G401.6 (cell line): Measurements from ENCODE around the gene FNTB.

Source experiments
- FAIRE-seq: peaks from 2 replicates; lab custom pipeline; 2012; peaks lifted over from hg19 to GRCh38; lab: Jason Lieb, UNC

FNTB gene

DNA sequence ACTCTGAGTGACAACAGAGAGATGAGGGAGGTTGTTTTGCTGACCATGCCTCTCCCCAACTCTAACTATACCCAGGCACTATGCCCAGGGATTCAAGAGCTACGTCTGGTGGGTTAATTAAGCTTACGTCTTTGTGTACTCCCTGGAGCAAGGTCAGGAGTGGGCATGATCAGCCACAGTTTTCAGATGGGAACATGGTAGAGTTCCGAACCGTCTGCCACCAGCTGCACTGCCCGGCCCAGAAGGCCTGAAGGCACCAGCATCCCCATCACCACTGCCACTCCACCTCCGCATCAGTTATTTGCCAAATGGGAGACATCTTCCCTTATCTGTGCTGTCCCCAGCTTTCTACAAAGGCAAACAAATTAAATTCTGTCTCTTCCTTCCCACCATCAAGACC is 33.0 kb upstream of the FNTB start:
- no peak for FAIRE-seq

GRCh38 chr14:64954491-64955240 is 32.0 kb upstream of the FNTB start:
- FAIRE-seq: no peak

GRCh38 chr14:64955297-64955696 is 31.4 kb upstream of the FNTB start:
- FAIRE-seq: no peak

DNA sequence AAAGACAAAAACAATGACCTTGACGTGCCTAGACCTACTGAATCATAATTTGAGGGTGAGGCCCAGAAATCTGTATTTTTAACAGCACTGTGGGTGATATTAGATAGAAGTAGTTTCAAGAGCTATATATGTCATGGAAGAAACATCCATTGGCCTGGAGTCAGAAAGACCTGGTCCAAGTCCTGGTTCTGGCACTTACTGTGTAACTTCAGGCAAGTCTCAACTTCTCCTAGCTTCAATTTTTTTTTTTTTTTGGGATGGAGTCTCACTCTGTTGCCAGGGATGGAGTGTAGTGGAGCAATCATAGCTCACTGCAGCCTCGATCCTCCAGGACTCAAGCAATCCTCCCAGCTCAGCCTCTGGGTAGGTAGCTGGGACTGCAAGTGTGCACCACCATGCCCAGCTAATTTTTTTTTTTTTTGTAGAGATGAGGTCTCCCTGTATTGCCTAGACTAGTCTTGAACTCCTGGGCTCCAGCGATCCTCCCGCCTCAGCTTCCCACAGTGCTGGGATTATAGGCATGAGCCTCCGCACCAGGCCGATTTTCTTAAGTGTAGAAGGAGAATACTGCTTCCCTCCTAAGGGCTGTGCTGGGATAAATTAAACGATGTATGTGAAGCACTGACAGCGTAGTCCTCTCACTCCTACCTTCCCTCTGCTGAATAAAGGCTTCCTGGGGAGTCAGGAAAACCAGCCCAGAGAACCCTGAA is 29.8 kb upstream of the FNTB start:
- no peak for FAIRE-seq

DNA sequence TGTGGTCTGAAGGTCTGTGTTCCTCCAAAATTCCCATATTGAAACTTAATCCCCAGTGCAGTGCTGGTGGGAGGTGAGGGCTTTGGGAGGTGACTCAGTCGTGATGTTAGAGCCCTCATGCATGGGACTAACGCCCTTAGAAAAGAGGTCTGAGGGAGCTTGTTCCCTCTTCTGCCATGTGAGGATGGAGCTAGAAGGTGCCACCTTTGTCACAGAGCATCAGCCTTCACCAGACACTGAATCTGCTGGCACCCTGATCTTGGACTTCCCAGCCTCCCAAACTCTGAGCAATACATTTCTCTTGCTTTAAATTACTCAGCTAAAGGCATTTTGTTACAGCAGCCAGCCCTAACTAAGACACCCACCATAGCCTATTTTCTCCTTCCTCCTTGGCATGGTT is 28.5 kb upstream of the FNTB start:
- FAIRE-seq: no peak

GRCh38 chr14:64958743-64959142 is 28.0 kb upstream of the FNTB start:
- no peak for FAIRE-seq

- FAIRE-seq: no peak
Measured at GRCh38 chr14:64960762-64961276, 25.9 kb upstream of the FNTB start.

DNA sequence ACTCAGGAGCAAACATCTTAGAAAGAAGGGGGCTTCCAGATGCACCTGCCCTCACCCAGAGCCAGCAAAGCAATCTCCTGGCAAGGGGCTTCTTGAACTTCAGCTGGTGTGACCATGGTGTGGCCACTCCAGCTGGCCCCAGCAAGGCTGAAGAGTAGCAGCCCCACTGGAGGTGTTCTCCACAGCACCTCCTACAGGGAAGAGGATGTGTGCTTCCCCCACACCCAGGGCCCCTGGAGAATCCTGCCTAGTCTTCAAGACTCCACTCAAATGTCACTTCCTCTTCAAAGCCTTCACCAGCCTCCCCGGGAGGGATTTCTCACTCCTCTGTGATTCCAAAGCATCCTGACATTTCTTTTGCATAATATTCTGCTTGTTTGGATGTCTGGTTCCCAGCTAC is 23.1 kb upstream of the FNTB start:
- FAIRE-seq: no peak

DNA sequence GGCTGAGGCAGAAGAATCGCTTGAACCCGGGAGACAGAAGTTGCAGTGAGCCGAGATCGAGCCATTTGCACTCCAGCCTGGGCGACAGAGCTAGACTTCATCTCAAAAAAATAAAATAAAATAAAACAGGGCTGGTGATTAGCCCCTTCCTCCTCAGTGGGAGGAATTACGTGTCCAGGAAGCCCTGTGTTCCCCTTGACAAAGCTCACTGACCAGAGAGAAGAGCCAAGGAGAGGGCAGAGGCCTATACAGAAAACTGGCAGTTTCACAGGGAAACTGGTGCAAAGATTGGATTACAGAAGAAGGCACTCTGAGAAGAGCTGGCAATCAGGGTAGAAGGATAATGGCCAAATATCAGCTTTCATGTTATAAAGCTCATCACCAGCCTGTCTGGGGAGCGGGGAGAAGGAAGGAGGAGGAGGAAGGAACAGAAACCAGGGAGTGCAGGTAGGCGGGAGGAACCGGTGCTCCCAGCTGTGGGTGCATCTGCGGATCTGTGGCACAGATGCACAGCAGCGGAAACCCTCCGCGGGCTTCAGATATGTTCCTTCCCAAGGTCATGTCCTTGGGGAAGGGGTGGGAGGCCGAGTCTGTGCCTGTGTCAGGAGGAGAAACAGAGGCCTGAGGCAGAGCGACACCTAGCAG is 21.2 kb upstream of the FNTB start:
- no peak for FAIRE-seq

DNA sequence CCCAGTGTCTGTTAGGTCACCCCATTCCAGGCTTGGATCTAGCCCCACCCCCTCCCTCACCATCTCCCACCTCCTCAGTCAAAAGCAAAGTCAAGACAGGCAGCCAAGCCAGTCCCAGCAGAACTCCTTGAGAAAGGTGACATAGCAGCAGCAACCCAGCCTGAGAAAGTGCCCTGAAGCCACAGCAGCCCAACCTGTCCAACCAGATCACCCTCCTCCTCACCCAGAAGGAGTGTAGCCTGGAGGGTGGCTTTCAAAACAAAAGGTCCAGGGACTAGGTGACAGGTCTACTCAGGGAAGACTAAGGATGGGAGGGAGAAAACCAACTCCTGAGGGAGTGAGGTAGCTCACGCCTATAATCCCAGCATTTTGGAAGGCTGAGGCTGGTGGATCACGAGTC is 19.7 kb upstream of the FNTB start:
- FAIRE-seq: no peak

DNA sequence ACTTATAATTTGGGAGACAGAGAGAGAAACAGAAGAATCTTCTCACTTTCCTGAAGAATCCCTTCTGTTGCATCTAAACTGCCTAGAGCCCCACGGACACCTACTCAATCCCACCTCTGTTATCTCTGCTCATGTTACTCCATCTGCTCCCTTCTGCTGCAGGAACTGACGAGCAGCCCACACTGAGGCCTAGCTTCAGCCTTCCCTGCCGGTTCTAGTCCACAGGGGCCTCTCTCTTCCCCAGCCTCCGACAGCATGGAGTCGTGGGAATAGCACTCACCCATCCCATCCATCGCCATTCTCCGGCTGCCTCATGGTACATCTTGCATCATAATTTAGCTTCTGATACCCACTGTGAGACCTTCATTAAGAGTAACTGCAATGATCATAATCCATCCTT is 18.5 kb upstream of the FNTB start:
- FAIRE-seq: no peak

DNA sequence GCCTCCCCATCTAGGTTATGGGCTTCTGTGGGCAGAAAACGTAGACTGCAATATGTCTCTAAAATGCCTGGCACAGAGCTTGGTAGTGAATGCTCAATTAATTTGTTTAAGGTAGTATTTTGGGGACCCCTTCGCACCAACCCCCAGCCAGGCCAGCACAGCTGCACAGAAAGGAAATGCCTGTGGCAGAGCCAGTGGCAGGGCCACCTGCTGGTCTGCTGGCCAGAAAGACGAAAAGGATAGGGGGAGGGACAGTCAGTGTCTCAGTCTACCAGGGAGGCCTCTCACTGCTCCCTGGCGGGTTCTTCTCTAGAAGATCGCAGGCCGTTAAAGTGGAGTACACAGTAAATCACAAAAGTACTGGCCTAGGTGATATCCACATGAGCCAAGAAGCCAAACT is 18.0 kb upstream of the FNTB start:
- FAIRE-seq: no peak

- FAIRE-seq: no peak
Measured at GRCh38 chr14:64970041-64970440, 16.7 kb upstream of the FNTB start.

- no peak for FAIRE-seq
Measured at GRCh38 chr14:64970776-64971477, 15.8 kb upstream of the FNTB start.

- FAIRE-seq: no peak
Measured at GRCh38 chr14:64971491-64971942, 15.2 kb upstream of the FNTB start.

GRCh38 chr14:64971943-64972791 is 14.5 kb upstream of the FNTB start, which contains the start of gene RAB15:
RAB15 (minus strand) TSS chr14:64972336; CDS start chr14:64972076, 260 bp downstream.
- FAIRE-seq: no peak

DNA sequence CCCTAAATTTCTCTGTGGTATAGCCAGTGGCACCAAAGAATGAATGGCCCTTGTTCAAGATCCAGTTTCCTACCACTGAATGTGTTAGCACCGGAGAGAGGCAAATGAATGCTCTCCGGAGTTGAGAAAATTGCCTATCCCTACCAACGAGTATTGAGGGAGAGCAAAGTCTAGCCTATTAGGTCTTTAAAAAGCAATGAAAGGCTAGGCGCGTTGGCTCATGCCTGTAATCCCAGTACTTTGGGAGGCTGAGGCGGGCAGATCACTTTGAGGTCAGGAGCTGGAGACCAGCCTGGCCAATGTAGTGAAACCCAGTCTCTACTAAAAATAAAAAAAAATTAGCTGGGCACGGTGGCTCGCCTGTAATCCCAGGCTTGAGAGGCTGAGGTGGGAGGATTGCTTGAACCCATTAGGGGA is 13.7 kb upstream of the FNTB start:
- FAIRE-seq: no peak

- no peak for FAIRE-seq
Measured at GRCh38 chr14:64973826-64974225, 12.9 kb upstream of the FNTB start.

DNA sequence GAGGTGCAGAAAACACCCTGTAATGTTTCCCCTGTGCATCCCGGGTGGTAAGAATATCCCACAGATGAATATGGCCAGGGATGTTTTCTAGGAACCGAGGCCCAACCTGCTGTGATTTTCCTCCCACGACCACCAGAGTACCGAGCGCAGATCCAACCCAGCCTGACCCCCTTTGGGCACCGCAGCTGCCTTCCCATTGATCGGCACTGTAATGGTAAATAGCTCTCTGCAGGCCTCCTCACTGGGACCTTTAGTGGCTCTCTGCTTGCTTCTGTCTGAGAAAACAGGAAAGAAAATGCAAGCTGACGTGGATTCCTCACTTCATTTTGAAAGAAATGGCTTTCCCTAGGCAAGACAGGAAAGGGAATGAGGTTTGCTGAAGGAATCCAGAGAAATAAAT is 12.1 kb upstream of the FNTB start:
- FAIRE-seq: no peak

DNA sequence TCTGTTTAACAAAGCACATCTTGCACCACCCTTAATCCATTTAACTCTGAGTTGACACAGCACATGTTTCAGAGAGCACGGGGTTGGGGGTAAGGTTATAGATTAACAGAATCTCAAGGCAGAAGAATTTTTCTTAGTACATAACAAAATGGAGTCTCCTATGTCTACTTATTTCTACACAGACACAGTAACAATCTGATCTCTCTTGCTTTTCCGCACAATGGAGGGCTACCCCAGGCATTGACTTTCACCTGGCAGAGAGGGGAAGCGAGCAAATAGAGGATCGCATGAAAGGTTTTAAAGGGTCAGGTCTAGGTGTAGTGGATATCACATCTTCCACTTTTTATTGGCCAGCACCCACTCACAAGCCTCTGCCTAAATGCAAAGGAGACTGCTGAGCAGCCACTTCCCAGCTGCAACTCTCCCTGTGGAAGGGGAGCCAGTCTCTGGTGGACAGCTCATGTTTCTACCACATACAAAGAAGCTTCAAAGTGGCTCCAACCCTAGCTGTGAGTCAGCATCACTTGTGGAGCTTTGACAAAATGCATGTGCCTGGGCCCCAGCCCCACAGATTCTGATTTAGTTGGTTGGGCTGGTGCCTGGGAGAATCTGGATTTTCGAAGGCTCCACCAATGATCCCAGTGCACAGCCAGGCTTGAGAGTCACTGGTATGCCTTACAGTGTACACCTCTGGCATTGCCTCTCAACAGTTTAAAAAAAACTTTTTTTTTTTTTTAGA is 7.2 kb upstream of the FNTB start:
- no peak for FAIRE-seq
